Lower leg skin (tissue), 3 donors: ENCODE data around the gene APPBP2.

Experiments used
- CTCF ChIP-seq, 3 donors: fragments of 450-650 bp; IDR thresholded peaks; one replicate each; pipeline ENCODE4 v1.5.1; 2016; ENCODE audit warnings: antibody characterized with exemption in 3 of 3, mild to moderate bottlenecking in 3 of 3, moderate library complexity in 2 of 3
- POLR2A ChIP-seq, 2 donors: fragments of 450-650 bp; IDR thresholded peaks; one replicate each; pipeline ENCODE4 v1.6.1; 2016 to 2017; ENCODE audit warnings: antibody characterized with exemption in 2 of 2, mild to moderate bottlenecking in 1 of 2, moderate library complexity in 1 of 2

- no peak for TF ChIP-seq CTCF (IDR thresholded peaks at IDR 0.05)
- no peak for TF ChIP-seq POLR2A (IDR thresholded peaks at IDR 0.05)
Observed at GRCh38 chr17:60513014-60513413, 13.0 kb downstream of the APPBP2 start.
